Hematopoietic multipotent progenitor cell treated with erythropoietin and hydrocortisone succinate and interleukin-3 and kit ligand, for 6 days (in vitro differentiated cells): ENCODE results near the gene BFSP1.

Source experiments
- DNase-seq: peaks from one replicate; pipeline ENCODE4 v3.0.0-alpha.2; 2015

Gene BFSP1

GRCh38 chr20:17457079-17457478 is 74.1 kb downstream of the BFSP1 start:
- DNase-seq, result no peak

GRCh38 chr20:17456279-17456678 is 74.9 kb downstream of the BFSP1 start:
- no peak for DNase-seq

- no peak for DNase-seq
These were observed 77.6 kb downstream of the BFSP1 start for GRCh38 chr20:17453592-17453991.

DNA sequence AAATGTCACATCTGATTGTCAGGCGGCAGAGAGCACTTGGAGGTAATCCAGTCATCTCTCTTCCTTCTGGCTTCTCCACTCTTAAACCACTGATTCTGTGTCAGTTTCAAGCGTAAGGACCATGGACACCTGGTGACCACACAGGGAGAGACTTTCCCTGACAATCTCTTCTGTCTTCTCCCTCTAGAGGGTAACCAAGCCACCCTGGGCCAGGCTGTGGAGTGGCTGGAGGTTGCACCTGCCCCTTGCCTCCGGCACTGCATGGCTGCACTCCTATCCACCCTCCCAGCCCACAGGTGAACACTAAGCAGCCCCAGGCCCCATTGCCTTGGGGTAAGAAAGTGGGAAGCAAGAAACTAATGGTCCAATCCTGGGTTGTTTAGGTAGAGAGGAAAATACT is 78.7 kb downstream of the BFSP1 start:
- DNase-seq, result no peak

DNA sequence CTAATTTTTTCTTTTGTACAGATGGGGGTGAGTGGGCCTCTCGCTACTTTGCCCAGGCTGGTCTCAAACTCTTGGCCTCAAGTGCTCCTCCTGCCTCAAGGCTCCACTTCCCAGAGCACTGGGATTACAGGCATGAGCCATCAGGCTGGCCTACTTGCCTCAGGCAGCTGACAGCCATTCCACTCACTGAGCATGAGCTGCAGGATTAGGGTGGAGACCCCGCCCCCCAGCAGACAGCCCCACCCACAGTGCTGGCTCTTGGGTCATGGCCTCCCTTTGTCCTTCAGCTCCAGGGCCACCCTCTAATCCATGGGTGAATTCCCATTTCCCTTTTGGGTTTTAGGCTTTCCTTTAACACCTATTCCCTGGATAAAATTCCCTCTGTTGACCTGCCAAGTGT is 82.1 kb downstream of the BFSP1 start:
- DNase-seq, result no peak

GRCh38 chr20:17448071-17448470 is 83.1 kb downstream of the BFSP1 start:
- no peak for DNase-seq

DNA sequence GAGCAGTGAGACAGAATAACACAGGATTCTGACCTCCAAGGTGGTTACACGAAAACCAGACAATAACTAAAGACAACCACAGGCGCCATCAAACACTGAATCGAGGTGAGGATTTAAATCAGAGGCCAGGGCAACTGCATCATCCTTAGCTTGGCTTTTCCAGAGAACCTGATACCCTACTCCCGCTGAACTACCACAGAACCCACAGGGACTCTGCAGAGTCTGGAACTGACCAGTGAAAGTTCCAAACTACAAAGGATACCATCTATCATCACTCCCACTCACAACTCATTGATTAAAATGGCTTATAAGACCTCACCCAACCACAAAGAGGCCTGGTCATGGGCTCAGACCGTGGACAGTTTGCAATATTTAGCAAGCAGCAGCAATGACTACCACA is 85.0 kb downstream of the BFSP1 start:
- DNase-seq, result no peak

DNA sequence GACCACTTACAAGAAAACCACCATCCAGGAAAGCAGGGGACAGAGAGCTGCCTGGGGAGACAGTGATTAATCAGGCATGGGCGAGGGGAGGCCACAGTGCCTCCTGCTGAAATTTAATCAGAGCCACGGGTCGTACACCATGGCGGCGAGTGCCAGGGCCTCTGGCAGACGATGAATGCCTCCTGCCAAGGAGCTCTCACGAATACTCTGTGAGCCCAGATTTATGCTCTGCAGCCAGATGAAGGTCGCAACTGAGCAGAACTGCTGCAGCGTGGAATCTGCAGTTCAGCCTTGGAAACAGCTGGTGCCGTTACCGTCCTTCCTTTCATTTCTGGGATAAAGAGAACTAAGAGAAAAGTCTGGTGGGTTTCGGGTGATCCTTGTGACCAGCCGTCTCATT is 85.6 kb downstream of the BFSP1 start:
- no peak for DNase-seq

DNA sequence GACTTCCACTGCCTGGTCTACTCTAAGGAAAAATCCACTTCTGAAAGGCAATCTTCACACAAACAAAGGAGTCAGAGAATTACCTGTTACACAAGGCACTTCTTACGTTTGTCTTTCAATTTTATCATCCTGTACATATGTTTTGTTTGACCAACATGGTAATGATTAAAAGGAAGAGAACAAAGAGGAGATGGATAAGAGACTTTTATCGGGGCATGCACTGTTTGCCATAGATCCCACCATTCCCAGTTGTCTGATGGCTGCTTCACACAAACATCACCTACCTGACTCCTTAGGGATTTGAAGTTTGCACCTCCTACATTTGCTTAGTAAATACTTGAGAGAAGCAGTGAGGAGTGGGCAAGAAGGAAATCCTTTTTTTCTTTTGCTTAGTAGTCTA is 87.1 kb downstream of the BFSP1 start:
- no peak for DNase-seq
